ENCODE measurements around the gene LXN.
"Not testable (repeated sequence)": the region's sequence is repeated elsewhere in the genome, so short reads cannot be mapped to it uniquely, and the experiment has no call there.

The LXN gene, protein sequence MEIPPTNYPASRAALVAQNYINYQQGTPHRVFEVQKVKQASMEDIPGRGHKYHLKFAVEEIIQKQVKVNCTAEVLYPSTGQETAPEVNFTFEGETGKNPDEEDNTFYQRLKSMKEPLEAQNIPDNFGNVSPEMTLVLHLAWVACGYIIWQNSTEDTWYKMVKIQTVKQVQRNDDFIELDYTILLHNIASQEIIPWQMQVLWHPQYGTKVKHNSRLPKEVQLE

DNA sequence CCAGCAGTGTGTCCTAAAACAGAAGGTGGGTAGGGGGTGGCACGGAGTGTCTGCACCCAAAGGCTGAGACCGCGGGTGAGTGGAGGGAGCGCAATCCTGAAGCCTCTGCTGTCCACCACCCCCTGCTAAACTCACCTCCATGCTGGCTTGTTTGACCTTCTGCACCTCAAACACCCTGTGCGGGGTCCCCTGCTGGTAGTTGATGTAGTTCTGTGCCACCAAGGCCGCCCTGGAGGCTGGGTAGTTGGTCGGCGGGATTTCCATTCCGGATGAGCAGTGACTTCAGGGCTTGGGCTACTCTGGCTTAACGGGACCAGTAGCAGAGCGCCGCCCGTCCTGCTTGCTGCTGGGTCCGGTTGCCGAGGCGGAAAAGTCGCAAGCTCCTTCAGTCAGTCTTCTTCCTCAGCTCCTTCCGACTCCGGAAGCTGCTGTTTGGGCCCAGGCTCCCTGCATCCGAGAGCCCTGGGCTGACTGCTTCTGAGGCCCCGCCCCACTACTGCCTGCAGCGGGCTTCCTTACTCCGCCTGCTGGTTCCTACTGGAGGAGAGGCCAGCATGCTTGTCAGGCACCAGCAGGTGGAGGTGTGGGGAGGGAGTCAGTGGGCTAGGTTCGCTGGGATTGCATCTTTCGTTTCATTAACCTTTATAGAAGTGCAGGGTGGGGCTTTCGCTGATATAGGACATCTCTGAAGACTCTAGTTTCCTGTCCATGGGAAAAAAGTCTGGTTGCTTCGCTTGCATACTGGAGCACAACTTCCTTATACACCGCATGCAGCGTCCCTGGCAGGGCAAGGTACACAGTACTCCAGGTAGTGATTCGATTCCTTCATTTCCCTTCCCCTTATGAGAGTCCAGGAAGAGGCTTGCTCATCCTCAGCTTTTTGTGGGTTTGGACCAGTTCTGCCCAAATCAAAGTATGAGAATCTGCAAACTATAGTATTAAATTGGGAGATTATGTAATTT lies at the start of gene LXN:
Gene LXN (minus strand): TSS at position 434 of the 962 bp plus-strand sequence. CDS start 170 bp downstream, at position 264.
- DNase-seq (ENCODE audit: low spot score) = peak; percentile 78

DNA sequence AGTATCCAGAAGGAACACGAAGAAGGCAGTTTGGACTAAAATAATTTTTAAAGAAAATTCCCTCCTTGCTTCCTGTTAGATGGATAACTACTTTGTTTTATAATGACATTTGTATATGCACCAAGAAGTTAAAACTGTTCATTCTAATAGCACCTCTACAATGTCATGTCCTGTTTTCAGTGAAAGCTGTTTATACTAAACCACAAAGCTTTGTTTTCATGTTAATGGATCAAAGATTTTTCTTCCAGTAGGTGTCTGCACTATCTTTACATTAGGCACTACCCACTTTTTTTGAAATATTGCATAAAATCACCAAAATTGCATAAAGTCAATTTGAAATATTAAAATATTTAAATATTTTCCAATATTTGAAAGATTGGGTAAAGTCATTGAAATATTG lies 49.7 kb upstream of the LXN start:
- no peak for DNase-seq (ENCODE audit: low spot score)

DNA sequence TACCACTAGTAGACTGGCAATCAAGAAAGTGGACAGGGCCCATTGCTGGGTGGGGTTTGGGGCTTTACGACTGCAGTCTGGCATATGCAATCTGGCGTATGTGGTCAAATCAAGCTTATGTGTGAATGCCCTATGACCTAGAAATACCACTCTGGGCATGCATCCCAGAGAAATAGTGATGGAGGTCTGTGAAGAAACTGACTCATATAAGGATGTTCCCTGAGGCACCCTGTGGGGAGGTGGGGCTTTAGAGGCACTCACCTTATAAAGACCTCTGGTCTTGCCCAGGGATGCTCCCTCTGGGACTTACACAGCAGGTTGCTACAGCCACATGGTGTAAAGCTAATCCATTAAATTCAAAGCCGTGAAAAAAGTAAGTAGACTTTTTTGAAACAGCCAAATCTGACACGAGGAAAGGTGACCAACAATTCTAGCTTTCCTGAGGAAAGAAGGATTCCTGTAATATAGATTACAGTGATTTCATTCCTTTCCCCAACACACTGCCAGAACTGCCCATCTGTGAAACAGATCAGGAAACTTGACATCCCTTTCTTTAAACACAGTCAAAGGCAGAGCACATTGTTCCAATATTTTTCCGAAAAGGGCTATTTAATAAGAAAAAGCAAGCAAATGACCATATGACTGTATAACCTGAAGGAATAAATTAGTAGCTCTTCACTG lies 46.2 kb upstream of the LXN start:
- DNase-seq (ENCODE audit: low spot score) = no peak

DNA sequence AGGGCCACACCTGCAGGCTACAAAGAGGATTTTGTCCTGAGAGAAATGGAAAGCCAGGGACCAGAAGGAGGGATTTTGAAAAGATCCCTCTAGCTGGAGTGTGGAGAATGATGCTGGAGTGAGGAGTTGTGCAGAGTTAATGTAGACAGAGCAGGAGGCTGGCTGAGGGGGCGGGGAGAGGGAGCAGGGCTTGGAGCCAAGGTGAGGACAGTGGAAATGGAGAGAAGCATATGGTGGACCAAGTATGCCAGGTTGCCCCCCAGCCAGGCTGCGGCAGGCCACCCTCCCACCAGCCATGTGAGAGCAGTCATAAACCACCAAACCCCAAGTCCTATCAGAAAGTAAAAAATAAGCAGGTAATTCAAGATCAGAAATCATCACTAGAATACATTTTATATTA lies 45.1 kb upstream of the LXN start:
- DNase-seq (ENCODE audit: low spot score) = no peak

DNA sequence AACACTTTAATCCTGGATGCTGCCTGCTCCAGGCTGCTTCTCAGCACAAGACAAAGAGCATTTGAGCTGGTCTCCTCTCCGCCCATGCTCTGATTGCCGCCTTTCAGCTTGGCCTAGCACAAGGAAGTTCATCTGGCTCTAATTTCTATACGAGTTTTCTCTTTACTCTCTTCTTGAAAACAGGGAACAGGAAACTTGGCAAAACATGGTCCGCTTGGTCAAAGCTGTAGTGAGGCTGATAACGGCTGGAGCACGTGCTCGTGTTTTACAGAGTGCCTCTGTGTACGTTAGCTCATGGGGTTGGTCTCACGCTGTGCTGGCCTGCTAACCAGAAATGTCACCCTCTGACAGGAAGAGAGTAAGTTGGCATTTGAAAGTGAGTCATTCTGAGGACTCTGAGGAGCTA lies 40.6 kb upstream of the LXN start:
- DNase-seq (ENCODE audit: low spot score) = no peak

DNA sequence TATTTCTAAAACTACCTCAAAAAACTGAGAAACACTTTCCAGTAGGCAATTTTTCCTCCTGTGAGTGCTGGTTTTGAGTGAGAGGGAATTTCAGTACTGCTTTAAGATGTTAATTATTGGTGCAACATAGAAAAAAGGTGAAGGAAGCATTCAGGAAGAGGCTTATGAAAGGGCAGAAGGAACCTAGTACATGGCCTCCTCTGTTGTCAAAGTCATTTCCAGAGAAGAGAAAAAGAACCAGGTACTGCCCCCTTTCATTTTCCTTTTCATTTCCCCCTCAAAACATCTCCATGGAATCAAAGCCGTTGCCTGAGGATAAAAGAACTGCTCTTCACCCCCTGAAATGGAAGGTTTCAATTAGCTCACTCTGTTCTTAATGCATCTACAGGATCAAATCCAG lies 40.0 kb upstream of the LXN start:
- no peak for DNase-seq (ENCODE audit: low spot score)

DNA sequence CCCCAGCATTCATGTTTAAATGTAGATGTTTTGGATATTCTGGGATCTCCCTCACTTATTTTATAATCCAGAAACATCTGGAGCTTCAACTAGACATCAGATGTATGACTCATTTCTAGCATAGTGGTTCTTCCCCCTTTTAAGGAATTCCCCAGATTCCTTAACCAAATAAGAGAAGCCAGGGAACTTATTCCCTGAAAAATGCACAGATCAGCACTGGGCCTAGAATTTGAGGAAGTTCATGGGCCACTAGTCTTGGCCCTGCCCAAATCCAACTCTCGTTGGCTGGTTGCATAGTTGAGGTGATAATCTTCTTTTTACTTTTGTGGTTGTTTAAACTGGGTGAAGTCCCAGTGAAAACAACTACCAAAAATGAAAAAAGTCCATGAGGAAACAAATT lies 39.4 kb upstream of the LXN start:
- DNase-seq (ENCODE audit: low spot score) = no peak

DNA sequence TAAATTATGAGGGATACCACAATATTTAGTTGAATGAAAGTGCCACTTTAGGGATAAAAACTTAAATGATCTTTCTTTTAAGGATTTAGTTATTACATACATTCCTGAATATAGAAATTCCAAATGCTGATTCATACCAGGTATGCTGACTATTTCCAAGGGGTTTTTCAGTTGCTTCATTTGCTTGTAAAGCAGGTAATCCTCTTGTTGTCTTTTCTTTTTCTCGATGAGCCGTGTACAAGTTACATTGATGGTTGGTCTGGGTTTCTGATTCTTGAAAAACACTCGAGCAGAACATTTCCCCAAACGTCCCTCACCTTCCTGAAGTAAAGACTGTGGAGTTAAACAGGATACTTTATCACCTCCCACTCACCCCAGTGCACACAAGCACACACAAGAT lies 38.2 kb upstream of the LXN start:
- DNase-seq (ENCODE audit: low spot score) = no peak

DNA sequence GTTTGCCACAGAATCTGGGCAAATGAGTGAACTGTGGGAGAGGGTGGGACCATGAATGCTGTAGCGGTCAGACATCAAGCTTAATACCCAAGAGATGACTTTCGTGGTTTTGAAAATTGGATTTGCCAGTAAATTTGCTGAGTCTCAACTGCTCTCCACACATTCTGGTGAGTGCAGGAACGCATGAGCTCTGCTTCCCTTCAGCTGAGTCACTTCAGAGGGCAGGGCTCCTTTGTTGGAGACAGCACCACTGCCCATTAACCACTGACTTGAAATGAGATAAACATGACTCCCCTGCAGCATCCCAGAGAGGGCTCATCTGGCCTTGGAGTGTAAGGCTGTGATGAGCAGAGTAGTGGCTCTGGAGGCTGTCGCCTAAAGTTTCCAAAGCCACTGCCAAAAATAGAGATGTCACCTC lies 37.2 kb upstream of the LXN start:
- DNase-seq (ENCODE audit: low spot score) = no peak

DNA sequence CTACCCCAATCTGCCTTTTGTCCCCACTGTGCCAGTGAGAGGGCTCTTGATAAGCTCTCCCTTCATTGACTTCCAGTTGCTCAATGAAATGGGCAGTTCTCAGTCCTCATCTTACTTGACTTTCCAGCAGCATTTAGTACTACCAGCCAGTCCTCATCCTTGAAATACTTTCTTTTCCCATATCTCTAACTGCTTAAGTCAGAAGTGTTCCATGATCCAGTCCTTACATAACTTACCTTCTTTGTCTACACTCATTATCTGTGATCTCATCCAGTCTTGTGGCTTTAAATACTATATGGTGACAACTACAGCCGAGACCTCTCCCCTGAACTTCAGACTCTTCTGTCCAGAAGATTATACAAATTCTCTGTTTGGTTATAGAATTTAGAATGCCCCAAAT lies 31.1 kb upstream of the LXN start:
- no peak for DNase-seq (ENCODE audit: low spot score)

DNA sequence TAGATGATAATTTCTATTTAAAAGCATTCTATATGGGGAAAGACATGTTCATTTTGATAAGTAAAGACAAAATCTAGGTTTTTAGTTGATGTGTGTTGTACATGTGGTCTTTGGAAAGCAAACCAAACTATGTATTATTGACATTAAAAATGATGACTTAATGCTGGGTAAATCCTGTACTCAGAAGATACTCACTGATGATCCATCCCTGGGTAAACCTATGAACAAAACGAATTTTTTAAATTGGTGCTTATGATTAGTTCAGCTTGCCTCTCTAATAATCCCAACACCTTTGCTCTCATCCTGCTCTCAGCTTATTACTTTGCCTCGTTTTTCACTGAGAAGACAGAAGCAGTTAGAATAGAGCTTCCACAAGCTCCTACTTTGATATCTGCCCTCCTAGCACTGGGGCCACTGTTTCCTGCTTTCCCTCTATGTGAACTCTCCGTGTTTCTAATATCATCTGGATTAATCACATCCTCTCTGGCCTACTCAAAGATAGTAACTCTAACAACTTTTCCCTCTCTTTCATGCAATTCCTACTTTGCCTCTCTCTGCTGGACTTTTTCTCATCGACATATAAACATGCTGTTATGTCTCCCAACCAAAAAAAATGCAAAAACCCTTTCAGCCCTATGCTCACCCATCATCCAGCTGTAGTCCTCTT lies 30.5 kb upstream of the LXN start:
- DNase-seq (ENCODE audit: low spot score) = no peak

DNA sequence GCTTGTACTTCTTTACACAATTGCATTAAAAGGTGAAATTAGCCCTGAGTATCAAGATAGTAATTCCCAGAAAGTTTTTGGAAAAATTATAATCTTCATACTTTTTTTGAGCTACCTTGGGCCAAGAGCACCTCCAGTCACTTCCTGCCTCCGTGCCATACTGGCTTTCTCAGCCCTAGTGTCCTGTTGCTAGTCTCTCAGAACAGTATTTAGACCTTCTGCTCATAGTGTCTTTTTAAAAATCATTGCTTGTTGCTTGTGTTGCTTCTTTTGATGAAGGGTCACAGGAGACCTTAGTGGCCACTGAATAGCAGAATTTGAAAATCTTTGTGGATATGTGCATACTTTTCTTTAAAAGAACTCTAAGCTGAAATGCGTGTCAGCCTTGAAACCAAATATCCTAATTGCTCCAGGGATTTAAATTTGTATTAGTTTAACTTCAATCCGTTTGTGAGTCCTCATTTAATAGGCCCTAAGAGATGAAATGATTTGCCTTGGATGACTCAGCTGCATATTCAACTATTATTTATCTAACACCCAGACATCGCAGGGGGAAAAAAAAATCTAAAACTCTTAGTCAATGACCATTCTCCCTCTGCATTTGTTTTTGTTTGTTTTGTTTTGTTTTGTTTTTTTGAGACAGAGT lies 29.1 kb upstream of the LXN start:
- DNase-seq (ENCODE audit: low spot score) = no peak

DNA sequence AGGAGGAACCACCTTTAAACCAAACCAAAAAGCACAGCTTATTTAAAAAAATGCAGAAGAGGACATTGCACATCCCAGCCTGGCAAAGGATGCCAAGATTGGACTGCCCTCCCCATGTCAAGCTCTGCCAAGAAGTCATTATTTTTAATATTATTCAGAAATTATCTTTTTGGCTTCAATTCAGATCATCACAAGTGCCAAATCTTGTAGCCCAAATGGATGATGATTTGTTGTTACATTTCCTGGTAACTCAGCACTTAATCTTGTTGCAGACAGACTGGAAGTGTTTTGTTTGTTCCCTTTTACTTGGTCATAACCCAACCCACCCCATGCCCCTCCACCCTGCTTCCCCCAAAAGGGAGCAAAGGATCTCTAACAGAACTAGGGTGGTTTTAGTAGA lies 28.1 kb upstream of the LXN start:
- no peak for DNase-seq (ENCODE audit: low spot score)

DNA sequence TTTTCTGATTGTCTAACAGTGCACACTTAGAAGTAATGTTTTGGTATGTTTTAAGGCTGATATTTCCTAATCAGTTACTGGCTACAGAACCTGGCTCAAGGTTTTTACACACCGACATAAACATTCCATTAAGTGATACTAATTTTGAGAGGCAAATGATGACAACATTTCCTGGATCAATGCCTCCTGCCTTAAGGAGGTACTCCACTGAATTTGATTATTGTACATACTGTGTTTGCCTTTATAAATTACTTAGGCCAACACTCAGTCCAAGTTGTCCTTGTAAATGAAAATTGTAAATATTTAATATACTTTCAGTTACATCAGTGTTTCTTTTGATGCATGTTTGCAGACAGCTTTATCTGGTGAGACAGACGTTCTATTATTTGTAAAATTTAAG lies 24.2 kb upstream of the LXN start:
- no peak for DNase-seq (ENCODE audit: low spot score)

DNA sequence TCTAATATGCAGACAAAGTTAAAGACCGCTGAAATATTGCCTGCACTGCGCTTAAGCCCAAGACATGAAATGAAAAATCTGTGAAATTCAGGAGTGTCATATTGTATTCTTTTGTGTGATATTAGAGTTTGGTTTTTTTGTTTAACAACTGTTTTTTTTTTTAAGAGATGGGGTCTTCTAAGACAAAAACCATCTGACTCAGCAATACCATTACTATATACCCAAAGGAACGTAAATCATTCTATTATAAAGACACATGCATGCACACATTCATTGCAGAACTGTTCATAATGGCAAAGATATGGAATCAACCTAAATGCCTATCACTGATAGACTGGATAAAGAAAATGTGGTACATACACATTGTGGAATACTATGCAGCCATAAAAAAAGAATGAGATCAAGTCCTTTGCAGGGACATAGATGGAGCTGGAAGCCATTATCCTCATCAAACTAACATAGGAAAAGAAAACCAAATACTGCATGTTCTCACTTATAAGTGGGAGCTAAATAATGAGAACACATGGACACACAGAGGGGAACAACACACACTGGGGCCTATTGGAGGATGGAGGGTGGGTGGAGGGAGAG lies 21.5 kb upstream of the LXN start:
- DNase-seq (ENCODE audit: low spot score) = not testable (repeated sequence)

DNA sequence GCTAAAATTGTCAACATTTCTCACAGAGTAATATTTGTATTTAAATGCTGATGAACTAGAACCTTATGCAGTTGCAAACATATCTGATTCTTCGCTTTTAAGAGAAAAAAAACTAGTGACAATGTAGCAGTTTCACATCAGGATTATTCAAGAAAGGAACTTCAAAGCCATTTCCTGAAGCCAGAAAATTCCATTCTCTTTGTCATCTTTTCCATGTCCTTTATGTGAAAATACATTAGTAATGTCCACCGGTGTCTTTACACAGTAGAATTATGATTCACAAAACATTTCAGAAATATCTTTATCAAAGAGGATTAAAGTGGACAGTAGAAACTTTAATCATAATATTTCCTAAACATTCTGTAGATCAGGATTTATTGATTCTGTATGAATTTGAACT lies 12.7 kb upstream of the LXN start:
- DNase-seq (ENCODE audit: low spot score) = peak; percentile 72

DNA sequence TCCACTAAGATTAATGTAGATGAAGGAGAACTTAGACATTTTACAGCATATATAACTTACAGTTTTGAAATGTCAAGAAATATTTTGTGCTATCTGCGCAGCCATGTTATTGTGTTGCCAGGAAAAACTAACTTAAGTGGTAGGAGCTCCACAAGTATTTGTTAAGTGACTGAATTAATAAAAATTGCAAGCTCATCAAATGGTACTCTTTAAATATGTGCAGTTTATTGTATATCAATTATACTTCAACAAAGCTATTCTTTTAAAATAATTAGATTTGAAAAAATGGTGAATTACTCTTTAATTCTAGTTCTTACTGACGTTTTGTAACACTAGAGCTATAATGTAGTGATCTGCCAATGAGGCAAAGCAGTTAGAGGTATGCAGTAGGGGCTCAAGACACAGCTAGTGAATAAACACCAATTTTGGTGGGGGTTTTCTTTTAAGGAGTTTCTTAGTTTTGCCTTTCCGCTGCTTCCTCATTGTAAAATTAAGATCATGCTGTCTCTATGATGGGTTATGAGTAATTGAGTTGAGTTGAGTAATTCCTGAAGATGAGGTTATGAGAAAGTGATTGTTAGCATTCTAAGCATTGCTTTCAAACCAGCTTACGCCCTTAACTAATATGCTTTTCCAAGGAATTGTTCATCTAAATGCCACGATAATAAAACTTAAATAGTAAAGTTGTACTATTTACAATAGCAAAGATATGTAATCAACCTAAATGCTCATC lies 10.9 kb upstream of the LXN start:
- DNase-seq (ENCODE audit: low spot score) = no peak

DNA sequence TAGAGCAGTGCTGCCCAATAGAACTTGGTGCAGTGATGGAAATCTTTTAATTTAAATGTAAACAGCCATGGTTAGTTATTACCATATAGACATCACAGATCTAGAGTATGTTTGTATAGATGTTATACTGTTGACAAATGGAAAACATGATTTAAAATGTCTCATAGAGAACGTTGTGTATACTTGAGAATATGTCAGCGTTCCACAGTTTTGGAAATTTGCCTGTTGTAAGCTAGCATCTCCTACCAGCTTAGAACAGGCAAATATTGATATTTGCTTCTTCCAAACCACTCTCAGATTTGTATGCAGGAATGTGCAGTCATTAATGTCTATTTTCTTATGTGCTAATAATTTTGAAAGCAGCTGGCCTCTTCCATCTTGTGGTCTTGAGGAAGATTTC lies 8.4 kb upstream of the LXN start:
- no peak for DNase-seq (ENCODE audit: low spot score)

DNA sequence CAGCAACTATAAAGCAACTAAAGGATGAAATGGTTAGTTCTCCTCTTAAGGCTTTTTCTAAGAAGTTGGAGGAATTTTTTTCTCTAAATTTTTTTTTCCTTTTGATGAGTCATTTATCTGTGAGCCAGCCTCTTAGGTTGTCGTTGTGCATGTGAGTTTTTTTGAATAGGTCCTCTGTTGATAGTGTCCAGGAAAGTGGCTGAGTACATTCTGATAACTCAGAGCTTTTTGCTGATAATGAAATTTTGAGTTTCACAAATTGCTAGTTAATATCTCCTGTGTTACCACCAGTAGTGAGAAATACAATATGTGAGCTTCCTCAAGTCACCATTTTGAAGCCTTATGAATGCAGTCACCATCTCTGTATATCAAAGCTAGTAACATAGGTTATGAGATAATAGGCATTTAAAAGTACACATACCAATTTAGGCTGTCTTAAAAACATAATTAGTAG lies 7.1 kb upstream of the LXN start:
- DNase-seq (ENCODE audit: low spot score) = no peak

DNA sequence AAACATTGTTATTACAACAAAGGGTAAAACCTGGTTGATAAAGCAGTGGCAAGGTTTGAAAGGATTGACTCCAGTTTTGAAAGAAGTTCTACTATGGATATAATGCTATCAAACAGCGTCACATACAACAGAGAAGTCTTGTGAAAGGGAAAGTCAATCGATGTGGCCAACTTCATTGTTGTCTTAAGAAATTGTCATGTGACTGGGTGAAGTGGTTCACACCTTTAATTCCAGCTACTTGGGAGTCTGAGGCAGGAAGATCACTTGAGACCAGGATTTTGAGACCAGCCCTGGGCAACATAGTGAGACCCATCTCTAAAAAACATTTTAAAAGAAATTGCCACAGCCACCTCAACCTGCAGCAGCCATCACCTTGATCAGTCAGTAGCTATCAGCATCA lies 6.2 kb upstream of the LXN start:
- DNase-seq (ENCODE audit: low spot score) = no peak

DNA sequence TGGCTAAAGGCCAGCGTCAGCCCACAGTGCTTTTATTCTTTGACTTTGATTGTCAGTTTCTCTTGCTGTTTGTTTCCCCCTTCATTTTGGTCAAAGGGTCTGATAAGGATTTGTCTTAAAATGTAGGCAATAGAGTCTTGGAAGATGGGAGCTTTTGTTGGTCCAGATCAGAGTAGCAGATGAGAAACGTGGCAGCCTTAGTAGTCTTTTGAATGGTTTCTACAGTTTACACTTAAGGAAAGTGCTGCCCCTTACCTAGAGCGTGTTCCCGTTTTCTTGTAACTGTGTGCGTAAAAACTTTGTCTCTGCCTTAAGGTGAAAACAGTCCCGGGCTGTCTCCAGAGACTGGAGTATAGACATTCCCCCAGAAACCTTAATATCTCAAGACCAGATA lies 630 bp downstream of the LXN start:
- no peak for DNase-seq (ENCODE audit: low spot score)
